ENCODE results near the gene CASP5. TPM values are rescaled to one million over a fixed set of nuclear protein-coding genes. Genes with fewer than 3 reads are reported as not detected.

The CASP5 gene
- total and polyA plus RNA-seq, 4 donors, result 0.10 to 0.75 (median 0.34) TPM

- DNase-seq (ENCODE audit: low spot score), result no peak
- Histone ChIP-seq H3K4me3 (ENCODE audit: low read depth in 1 of 3, low read length in 3 of 3) (no peak overlapping the region), H3K9me3 (ENCODE audit: control insufficient read depth in 4 of 4, low read length in 3 of 4) (no peaks in the 10 kb centered on the region), H3K9ac (ENCODE audit: low read depth in 1 of 2, low read length in 2 of 2) (no peak overlapping the region), H3K27ac (ENCODE audit: low read depth in 1 of 2, low read length in 2 of 2) (peak overlapping the region; percentile 2 to 57), H3K36me3 (ENCODE audit: control insufficient read depth in 4 of 4, insufficient read depth in 3 of 4, low read depth in 1 of 4, low read length in 3 of 4) (peaks cover 2 to 32% (median 16%) of the 10 kb centered on the region in 4 donors), H3K4me1 (ENCODE audit: control insufficient read depth in 4 of 4, insufficient read depth in 4 of 4, low read length in 3 of 4) (peaks cover 0 to 14% (median 2%) of the 10 kb centered on the region in 4 donors), H3K27me3 (ENCODE audit: control insufficient read depth in 4 of 4, insufficient read depth in 4 of 4, low read length in 3 of 4) (no peaks in the 10 kb centered on the region)
- TF ChIP-seq, protein P1, sequence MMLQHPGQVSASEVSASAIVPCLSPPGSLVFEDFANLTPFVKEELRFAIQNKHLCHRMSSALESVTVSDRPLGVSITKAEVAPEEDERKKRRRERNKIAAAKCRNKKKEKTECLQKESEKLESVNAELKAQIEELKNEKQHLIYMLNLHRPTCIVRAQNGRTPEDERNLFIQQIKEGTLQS (IDR thresholded peaks at IDR 0.05), result no peak
- TF ChIP-seq HNF4A (conservative IDR thresholded peaks at IDR 0.05), result peak in 1 of 2 donors; percentile 63
- TF ChIP-seq SP1 (IDR thresholded peaks at IDR 0.05), result no peak
- TF ChIP-seq EGR1 (IDR thresholded peaks at IDR 0.05; ENCODE audit: low read depth in 2 of 2), result no peak
- TF ChIP-seq FOXA1 (IDR thresholded peaks at IDR 0.05), result no peak
- TF ChIP-seq, protein P2, sequence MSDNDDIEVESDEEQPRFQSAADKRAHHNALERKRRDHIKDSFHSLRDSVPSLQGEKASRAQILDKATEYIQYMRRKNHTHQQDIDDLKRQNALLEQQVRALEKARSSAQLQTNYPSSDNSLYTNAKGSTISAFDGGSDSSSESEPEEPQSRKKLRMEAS (IDR thresholded peaks at IDR 0.05), result no peak
- no peak for TF ChIP-seq REST (IDR thresholded peaks at IDR 0.05)
- TF ChIP-seq NR2F2 (IDR thresholded peaks at IDR 0.05), result no peak
- peak in 1 of 2 donors; percentile 65 for TF ChIP-seq JUND (IDR thresholded peaks at IDR 0.05)
- peak; percentile 33 for TF ChIP-seq YY1 (IDR thresholded peaks at IDR 0.05)
- TF ChIP-seq, protein P3, sequence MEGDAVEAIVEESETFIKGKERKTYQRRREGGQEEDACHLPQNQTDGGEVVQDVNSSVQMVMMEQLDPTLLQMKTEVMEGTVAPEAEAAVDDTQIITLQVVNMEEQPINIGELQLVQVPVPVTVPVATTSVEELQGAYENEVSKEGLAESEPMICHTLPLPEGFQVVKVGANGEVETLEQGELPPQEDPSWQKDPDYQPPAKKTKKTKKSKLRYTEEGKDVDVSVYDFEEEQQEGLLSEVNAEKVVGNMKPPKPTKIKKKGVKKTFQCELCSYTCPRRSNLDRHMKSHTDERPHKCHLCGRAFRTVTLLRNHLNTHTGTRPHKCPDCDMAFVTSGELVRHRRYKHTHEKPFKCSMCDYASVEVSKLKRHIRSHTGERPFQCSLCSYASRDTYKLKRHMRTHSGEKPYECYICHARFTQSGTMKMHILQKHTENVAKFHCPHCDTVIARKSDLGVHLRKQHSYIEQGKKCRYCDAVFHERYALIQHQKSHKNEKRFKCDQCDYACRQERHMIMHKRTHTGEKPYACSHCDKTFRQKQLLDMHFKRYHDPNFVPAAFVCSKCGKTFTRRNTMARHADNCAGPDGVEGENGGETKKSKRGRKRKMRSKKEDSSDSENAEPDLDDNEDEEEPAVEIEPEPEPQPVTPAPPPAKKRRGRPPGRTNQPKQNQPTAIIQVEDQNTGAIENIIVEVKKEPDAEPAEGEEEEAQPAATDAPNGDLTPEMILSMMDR (IDR thresholded peaks at IDR 0.05; ENCODE audit: low read depth, low read length, missing input control), result no peak
- peak; percentile 19 for TF ChIP-seq ZBTB33 (IDR thresholded peaks at IDR 0.05)
- TF ChIP-seq HNF4G (IDR thresholded peaks at IDR 0.05), result no peak
- peak in 1 of 2 donors; percentile 28 for TF ChIP-seq RXRA (IDR thresholded peaks at IDR 0.05)
- TF ChIP-seq TAF1 (conservative IDR thresholded peaks at IDR 0.05), result no peak
- peak in 1 of 2 donors; percentile 5 for TF ChIP-seq RAD21 (IDR thresholded peaks at IDR 0.05)
- TF ChIP-seq GABPA (IDR thresholded peaks at IDR 0.05 in 1 of 2, conservative IDR thresholded peaks at IDR 0.05 in 1 of 2), result peak in 1 of 2 donors; percentile 19
- TF ChIP-seq FOXA2 (IDR thresholded peaks at IDR 0.05), result peak; percentile 55
Measured at GRCh38 chr11:104956528-104956927, 66.4 kb downstream of the CASP5 start.
